Left ventricle myocardium inferior (tissue), 1 donor: ENCODE measurements around the gene DENND4C. TPM values are rescaled to one million over a fixed set of nuclear protein-coding genes. Genes with fewer than 3 reads are reported as not detected.

ENCODE experiments used
- DNase-seq: peaks from one replicate; pipeline ENCODE4 v3.0.0-alpha.2; 2020
- H3K27ac ChIP-seq: fragments of 200-600 bp; replicated peaks from 2 replicates; pipeline ENCODE4 v1.8.0; 2021
- H3K27me3 ChIP-seq: fragments of 200-600 bp; 2 replicates; pipeline ENCODE4 v1.8.0; 2021; ENCODE audit warnings: low read depth
- H3K36me3 ChIP-seq: fragments of 200-600 bp; 2 replicates; pipeline ENCODE4 v1.8.0; 2021
- H3K4me1 ChIP-seq: fragments of 200-600 bp; 2 replicates; pipeline ENCODE4 v1.8.0; 2021
- H3K4me3 ChIP-seq: fragments of 200-600 bp; 2 replicates; pipeline ENCODE4 v1.8.0; 2021; ENCODE audit warnings: mild to moderate bottlenecking, moderate library complexity
- H3K9me3 ChIP-seq: fragments of 200-600 bp; replicated peaks from 2 replicates; pipeline ENCODE4 v1.8.0; 2021
- CTCF ChIP-seq: fragments of 200-600 bp; IDR thresholded peaks from 2 replicates; pipeline ENCODE4 v1.8.0; 2021; ENCODE audit warnings: antibody characterized with exemption, mild to moderate bottlenecking, borderline replicate concordance
- intact Hi-C: fragments of 100-400 bp; cut with micrococcal nuclease; formaldehyde crosslinking; loops from one replicate; pipeline ENCODE4 v1.11.0; 2022
- total RNA-seq: library from RNA; stranded (reverse); fragmentation: NEBNext Ultra II Directional; extraction: Animal tissue kit (Norgen Biotek cat#: 25700); gene quantifications from one replicate; pipeline ENCODE4 v1.2.1, GENCODE V29; 2021
- donor health status: DM: no; HTN: yes; CAD: no; lungs with severe emphysema.

Gene DENND4C
- total RNA-seq, 1 donor from 2014 or later, result 20.8 TPM

GRCh38 chr9:19198406-19198805 is 32.1 kb upstream of the DENND4C start:
- Histone ChIP-seq H3K4me1 (peaks cover 3% of the 10 kb centered on the region), H3K27ac (no peak overlapping the region), H3K27me3 (no peaks in the 10 kb centered on the region), H3K9me3 (no peaks in the 10 kb centered on the region), H3K4me3 (no peak overlapping the region), H3K36me3 (no peaks in the 10 kb centered on the region)
- no peak for TF ChIP-seq CTCF
- no peak for DNase-seq
- intact Hi-C loops, result no loop called here

DNA sequence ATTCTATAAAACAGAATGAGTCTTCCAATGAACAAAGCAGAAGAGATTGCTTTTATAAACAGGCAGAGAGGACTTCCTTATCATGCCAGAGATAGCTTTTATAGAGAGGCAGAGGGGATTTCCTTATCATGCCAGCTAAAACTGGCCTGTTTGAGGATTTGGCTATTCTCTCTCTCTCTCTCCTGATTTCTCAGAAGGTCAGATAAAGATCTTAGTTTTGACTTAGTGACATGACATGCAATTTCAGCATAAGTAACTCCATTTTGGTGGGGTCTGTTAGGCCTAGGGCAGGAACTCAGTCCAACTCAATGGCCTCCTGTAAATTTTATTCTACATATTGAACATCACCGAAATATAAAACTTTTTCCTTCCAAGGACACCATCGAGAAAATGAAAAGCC is 31.5 kb upstream of the DENND4C start:
- no peak for DNase-seq
- intact Hi-C loops, result no loop called here

DNA sequence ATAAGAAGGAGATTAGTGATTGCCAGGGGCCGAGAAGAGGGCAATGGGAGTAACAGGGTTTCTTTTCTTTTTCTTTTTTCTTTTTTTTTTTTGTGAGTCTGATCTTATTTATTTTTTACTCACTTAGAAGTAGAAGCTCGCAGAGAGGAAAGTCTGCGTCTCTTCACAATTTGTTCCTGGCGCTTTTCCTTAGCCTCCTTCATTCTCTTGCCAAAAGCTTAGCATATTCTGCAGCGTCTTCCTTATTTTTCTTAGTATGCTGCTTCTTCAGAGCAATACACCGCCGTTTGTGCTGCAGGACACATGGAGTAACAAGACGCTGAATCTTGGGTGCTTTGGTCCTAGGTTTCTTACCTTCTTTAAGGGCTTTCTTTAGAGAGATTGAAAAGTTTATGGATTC is 30.3 kb upstream of the DENND4C start:
- Histone ChIP-seq H3K36me3 (no peaks in the 10 kb centered on the region), H3K27me3 (no peaks in the 10 kb centered on the region), H3K9me3 (no peaks in the 10 kb centered on the region), H3K4me1 (peaks cover 3% of the 10 kb centered on the region), H3K4me3 (no peak overlapping the region), H3K27ac (no peak overlapping the region)
- DNase-seq, result no peak
- TF ChIP-seq CTCF, result no peak
- intact Hi-C loops, result no loop called here

More for the DNA sequence above, 31.5 kb upstream of the DENND4C start:
- no peaks in the 10 kb centered on the region for H3K27me3 ChIP-seq
- TF ChIP-seq CTCF, result no peak
- no peak overlapping the region for H3K27ac ChIP-seq
- H3K4me3 ChIP-seq, result no peak overlapping the region
- no peaks in the 10 kb centered on the region for H3K36me3 ChIP-seq
- H3K4me1 ChIP-seq, result peaks cover 3% of the 10 kb centered on the region
- no peaks in the 10 kb centered on the region for H3K9me3 ChIP-seq

GRCh38 chr9:19201899-19202891 is 28.3 kb upstream of the DENND4C start:
- DNase-seq, result no peak
- Histone ChIP-seq H3K4me3 (no peak overlapping the region), H3K4me1 (peaks cover 3% of the 10 kb centered on the region), H3K36me3 (no peaks in the 10 kb centered on the region), H3K27me3 (no peaks in the 10 kb centered on the region), H3K9me3 (no peaks in the 10 kb centered on the region), H3K27ac (no peak overlapping the region)
- TF ChIP-seq CTCF, result no peak
- intact Hi-C loops, result no loop called here

- Histone ChIP-seq H3K27ac (no peak overlapping the region), H3K9me3 (no peaks in the 10 kb centered on the region), H3K36me3 (no peaks in the 10 kb centered on the region), H3K4me3 (no peak overlapping the region), H3K27me3 (no peaks in the 10 kb centered on the region), H3K4me1 (peaks cover 3% of the 10 kb centered on the region)
- no peak for DNase-seq
- intact Hi-C loops, result no loop called here
- TF ChIP-seq CTCF, result no peak
These were observed 27.4 kb upstream of the DENND4C start for GRCh38 chr9:19203058-19203457.
